ENCODE results near the gene PLXNA1. TPM values are rescaled to one million over a fixed set of nuclear protein-coding genes. Genes with fewer than 3 reads are reported as not detected.

Gene PLXNA1
- polyA plus RNA-seq, 4 donors: 1.4 to 17.1 (median 6.3) TPM

DNA sequence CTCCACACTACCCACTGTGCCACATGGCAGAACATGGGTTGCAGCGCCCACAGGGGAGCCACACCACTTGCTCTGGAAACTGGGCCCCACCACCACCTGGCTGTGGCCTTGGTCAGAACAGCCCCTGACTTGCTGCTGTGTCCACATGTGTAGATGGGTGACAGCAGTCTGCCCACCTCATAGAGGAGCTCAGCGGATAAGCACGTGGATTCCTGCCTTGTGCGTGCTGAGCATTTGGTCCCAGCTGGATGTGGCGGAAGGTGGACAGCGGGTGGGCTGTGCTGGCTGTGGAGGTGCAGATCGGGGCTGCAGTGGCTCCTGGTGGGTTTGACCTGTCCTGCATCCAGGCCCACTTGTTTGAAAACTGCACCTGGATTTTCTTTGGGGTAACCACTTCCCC lies 6.0 kb upstream of the PLXNA1 start:
- H3K9me3 ChIP-seq (ENCODE audit: control insufficient read depth in 2 of 2, insufficient read depth in 1 of 2, low read depth in 1 of 2, low read length in 1 of 2): peaks cover 0 to 3% of the 10 kb centered on the region in 2 donors
- H3K27me3 ChIP-seq (ENCODE audit: control insufficient read depth in 3 of 3, insufficient read depth in 3 of 3, low read length in 3 of 3): peaks cover 0 to 24% (median 0%) of the 10 kb centered on the region in 3 donors
- no peak overlapping the region for H3K27ac ChIP-seq (ENCODE audit: low read depth in 1 of 3, low read length in 2 of 3)
- H3K4me1 ChIP-seq (ENCODE audit: control insufficient read depth in 3 of 3, insufficient read depth in 2 of 3, low read depth in 1 of 3, low read length in 2 of 3): peaks cover 0 to under 1% (median 0%) of the 10 kb centered on the region in 3 donors
- no peaks in the 10 kb centered on the region for H3K36me3 ChIP-seq (ENCODE audit: control insufficient read depth in 3 of 3, insufficient read depth in 2 of 3, low read depth in 1 of 3, low read length in 3 of 3)
- no peak for DNase-seq
- no peak for FAIRE-seq
- H3K4me3 ChIP-seq (ENCODE audit: low read depth in 1 of 3, low read length in 3 of 3): no peak overlapping the region
- WGBS, 3 donors: 90 to 94% (median 90%) methylated on average over 7 of the region's 7 CpGs

DNA sequence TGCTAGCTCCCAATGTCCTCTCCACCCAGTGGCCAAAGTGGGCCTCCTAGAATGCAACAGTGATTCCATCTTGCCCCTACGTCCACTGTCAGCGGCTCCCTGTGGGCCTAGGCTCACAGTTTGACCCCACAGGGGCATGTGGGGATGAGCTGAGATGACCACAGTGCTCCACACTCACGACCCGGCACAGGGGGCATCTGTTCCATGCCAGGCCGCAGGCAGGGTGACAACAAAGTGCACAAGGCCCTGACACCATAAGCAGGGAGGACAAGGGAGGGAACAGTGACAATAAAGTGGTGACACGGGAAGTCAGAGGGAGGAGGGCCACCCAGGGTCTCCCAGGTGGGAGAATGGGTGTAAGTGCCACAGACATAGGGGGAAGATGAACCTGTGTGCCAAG lies 5.1 kb upstream of the PLXNA1 start:
- no peak overlapping the region for H3K27ac ChIP-seq (ENCODE audit: low read depth in 1 of 3, low read length in 2 of 3)
- 79 to 89% (median 85%) methylated on average over 6 of the region's 6 CpGs for WGBS, 3 donors
- H3K4me3 ChIP-seq (ENCODE audit: low read depth in 1 of 3, low read length in 3 of 3): no peak overlapping the region
- H3K9me3 ChIP-seq (ENCODE audit: control insufficient read depth in 2 of 2, insufficient read depth in 1 of 2, low read depth in 1 of 2, low read length in 1 of 2): peaks cover 0 to 3% of the 10 kb centered on the region in 2 donors
- H3K4me1 ChIP-seq (ENCODE audit: control insufficient read depth in 3 of 3, insufficient read depth in 2 of 3, low read depth in 1 of 3, low read length in 2 of 3): peaks cover 0 to 5% (median 0%) of the 10 kb centered on the region in 3 donors
- peaks cover 0 to 29% (median 0%) of the 10 kb centered on the region in 3 donors for H3K27me3 ChIP-seq (ENCODE audit: control insufficient read depth in 3 of 3, insufficient read depth in 3 of 3, low read length in 3 of 3)
- no peaks in the 10 kb centered on the region for H3K36me3 ChIP-seq (ENCODE audit: control insufficient read depth in 3 of 3, insufficient read depth in 2 of 3, low read depth in 1 of 3, low read length in 3 of 3)
- DNase-seq: no peak
- FAIRE-seq: no peak

DNA sequence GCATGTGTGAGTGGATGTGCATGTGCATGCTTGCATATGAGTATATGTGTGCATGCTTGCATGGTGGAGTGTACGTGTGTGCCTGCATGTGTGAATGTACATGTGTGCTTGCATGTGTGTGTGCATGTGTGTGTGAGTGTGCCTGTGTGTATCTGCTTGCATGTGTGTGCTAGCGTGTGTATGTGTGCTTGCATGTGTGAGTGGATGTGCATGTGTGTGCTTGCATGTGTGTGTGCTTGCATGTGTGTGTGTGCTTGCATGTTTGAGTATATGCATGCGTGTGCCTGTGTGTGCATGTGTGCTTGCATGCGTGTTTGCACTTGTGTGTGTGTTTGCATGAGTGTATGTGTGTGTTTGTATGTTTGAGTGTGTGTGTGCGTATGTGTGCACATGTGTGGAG lies 4.6 kb upstream of the PLXNA1 start:
- Histone ChIP-seq H3K4me3 (ENCODE audit: low read depth in 1 of 3, low read length in 3 of 3) (no peak overlapping the region), H3K27ac (ENCODE audit: low read depth in 1 of 3, low read length in 2 of 3) (no peak overlapping the region), H3K4me1 (ENCODE audit: control insufficient read depth in 3 of 3, insufficient read depth in 2 of 3, low read depth in 1 of 3, low read length in 2 of 3) (peaks cover 0 to 5% (median 0%) of the 10 kb centered on the region in 3 donors), H3K9me3 (ENCODE audit: control insufficient read depth in 2 of 2, insufficient read depth in 1 of 2, low read depth in 1 of 2, low read length in 1 of 2) (peaks cover 0 to 3% of the 10 kb centered on the region in 2 donors), H3K27me3 (ENCODE audit: control insufficient read depth in 3 of 3, insufficient read depth in 3 of 3, low read length in 3 of 3) (peaks cover 0 to 29% (median 0%) of the 10 kb centered on the region in 3 donors), H3K36me3 (ENCODE audit: control insufficient read depth in 3 of 3, insufficient read depth in 2 of 3, low read depth in 1 of 3, low read length in 3 of 3) (no peaks in the 10 kb centered on the region)
- FAIRE-seq (no peak), DNase-seq (no peak)
- WGBS, 3 donors: 93 to 96% (median 95%) methylated on average over 5 of the region's 5 CpGs

DNA sequence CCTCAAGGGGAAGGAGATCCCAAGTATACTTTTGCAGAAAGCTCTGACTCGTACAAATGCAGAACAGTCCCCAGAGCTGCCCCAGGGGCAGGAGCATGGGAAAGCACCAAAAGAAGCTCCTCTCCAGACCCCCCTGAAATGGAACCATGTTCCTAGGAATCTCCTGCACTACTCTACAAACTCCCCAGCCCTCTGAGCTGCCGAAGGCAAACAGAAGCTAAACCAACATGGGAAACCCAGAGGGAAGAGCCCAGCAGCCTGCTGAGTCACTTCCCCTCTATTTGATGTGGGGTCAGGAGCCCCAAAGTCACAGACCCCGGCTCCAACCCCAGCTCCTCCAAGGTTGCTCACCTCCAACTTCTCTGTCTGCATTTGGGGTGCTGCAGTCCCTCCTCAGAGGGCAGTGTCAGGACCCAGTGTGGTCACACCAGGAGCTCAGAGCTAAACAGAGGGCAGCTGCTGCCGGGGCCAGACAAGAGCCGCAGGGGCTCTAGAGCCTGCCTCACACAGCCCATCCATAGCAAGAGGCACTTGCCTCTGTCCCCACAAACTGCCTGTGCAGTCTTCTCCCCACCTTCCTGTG lies 3.8 kb upstream of the PLXNA1 start:
- FAIRE-seq (no peak), DNase-seq (no peak)
- Histone ChIP-seq H3K9me3 (ENCODE audit: control insufficient read depth in 2 of 2, insufficient read depth in 1 of 2, low read depth in 1 of 2, low read length in 1 of 2) (no peaks in the 10 kb centered on the region), H3K27ac (ENCODE audit: low read depth in 1 of 3, low read length in 2 of 3) (no peak overlapping the region), H3K27me3 (ENCODE audit: control insufficient read depth in 3 of 3, insufficient read depth in 3 of 3, low read length in 3 of 3) (peaks cover 0 to 29% (median 0%) of the 10 kb centered on the region in 3 donors), H3K4me1 (ENCODE audit: control insufficient read depth in 3 of 3, insufficient read depth in 2 of 3, low read depth in 1 of 3, low read length in 2 of 3) (peaks cover 0 to 8% (median 0%) of the 10 kb centered on the region in 3 donors), H3K4me3 (ENCODE audit: low read depth in 1 of 3, low read length in 3 of 3) (no peak overlapping the region), H3K36me3 (ENCODE audit: control insufficient read depth in 3 of 3, insufficient read depth in 2 of 3, low read depth in 1 of 3, low read length in 3 of 3) (no peaks in the 10 kb centered on the region)
- WGBS, 3 donors: 46 to 52% (median 49%) methylated on average over 5 of the region's 5 CpGs

DNA sequence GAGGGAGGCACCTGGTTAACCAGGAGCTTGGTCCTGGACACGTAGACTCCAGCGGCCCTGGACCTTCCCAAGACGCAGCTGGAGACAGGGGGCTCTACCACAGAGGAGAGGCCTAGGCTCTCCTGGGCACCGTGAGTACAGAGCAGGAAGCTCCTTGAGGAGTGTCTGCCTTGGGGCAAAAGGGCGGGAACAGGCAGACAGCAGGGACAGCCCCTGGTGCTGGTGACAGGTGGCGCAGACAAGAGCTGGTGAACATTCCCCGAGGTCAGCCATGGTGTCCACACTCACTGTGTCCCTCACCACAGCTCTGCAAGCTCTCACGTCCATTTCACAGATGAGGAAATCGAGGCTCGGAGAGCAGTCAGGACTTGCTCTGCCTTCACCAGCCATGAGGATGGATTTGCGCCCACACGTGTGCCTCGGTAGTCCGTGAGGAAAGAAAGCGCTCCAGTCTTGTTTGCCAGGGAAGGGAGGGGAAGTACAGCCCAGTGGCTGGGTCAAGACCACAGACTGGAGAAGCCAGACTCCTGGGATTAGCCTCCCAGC lies 2.6 kb upstream of the PLXNA1 start:
- FAIRE-seq: no peak

DNA sequence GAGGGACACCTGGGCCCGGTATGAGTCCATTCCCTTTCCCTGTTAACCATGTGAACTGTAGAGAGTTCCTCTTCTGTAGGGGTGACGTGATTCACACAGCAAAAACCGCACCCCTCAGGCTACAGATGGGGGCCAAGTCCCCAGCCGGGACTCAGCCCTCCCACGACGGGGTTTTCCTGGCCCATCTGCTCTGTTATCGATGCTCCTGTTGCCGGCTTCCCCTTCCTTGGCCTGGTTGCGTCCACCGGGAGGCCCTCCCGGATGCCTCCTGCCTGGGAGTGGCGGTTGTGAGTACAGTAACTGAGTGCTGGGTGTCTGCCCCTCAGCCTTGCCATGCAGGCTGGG lies 817 bp upstream of the PLXNA1 start:
- WGBS, 3 donors: 1 to 4% (median 4%) methylated on average over 11 to 12 of the region's 12 CpGs
- Histone ChIP-seq H3K36me3 (ENCODE audit: control insufficient read depth in 3 of 3, insufficient read depth in 2 of 3, low read depth in 1 of 3, low read length in 3 of 3) (no peaks in the 10 kb centered on the region), H3K27ac (ENCODE audit: low read depth in 1 of 3, low read length in 2 of 3) (peak overlapping the region in 1 of 3 donors; percentile 87), H3K27me3 (ENCODE audit: control insufficient read depth in 3 of 3, insufficient read depth in 3 of 3, low read length in 3 of 3) (peaks cover 0 to 29% (median 0%) of the 10 kb centered on the region in 3 donors), H3K4me1 (ENCODE audit: control insufficient read depth in 3 of 3, insufficient read depth in 2 of 3, low read depth in 1 of 3, low read length in 2 of 3) (peaks cover 0 to 21% (median 0%) of the 10 kb centered on the region in 3 donors), H3K4me3 (ENCODE audit: low read depth in 1 of 3, low read length in 3 of 3) (peak overlapping the region in 2 of 3 donors; percentile 45 to 70), H3K9me3 (ENCODE audit: control insufficient read depth in 2 of 2, insufficient read depth in 1 of 2, low read depth in 1 of 2, low read length in 1 of 2) (no peaks in the 10 kb centered on the region)
- DNase-seq: no peak
- FAIRE-seq: no peak

More for the DNA sequence above, 2.6 kb upstream of the PLXNA1 start:
- Histone ChIP-seq H3K27me3 (ENCODE audit: control insufficient read depth in 3 of 3, insufficient read depth in 3 of 3, low read length in 3 of 3) (peaks cover 0 to 29% (median 0%) of the 10 kb centered on the region in 3 donors), H3K9me3 (ENCODE audit: control insufficient read depth in 2 of 2, insufficient read depth in 1 of 2, low read depth in 1 of 2, low read length in 1 of 2) (no peaks in the 10 kb centered on the region), H3K36me3 (ENCODE audit: control insufficient read depth in 3 of 3, insufficient read depth in 2 of 3, low read depth in 1 of 3, low read length in 3 of 3) (no peaks in the 10 kb centered on the region), H3K4me3 (ENCODE audit: low read depth in 1 of 3, low read length in 3 of 3) (no peak overlapping the region), H3K27ac (ENCODE audit: low read depth in 1 of 3, low read length in 2 of 3) (no peak overlapping the region), H3K4me1 (ENCODE audit: control insufficient read depth in 3 of 3, insufficient read depth in 2 of 3, low read depth in 1 of 3, low read length in 2 of 3) (peaks cover 0 to 12% (median 0%) of the 10 kb centered on the region in 3 donors)
- WGBS, 3 donors: 58 to 81% (median 74%) methylated on average over 15 of the region's 15 CpGs
- peak in 1 of 2 donors; percentile 11 for DNase-seq

DNA sequence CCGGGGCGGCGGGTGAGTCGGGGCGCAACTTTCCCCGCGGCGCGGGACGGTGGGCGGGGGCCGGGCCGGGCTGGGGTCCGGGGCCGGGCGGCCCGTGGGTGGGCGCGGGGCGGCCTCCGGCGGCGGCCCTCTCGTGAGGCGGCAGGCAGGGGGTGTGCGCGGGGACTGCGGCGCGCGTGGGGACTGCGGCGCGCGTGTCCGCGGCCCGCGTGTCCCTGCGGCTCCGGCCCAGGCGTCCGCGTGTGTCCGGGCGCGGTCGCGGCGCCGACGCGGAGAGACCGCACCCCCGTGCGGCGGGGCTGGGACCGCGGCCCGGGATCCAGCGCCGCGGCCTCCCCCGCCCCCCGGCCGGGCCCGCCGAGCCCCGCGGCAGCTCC lies 349 bp downstream of the PLXNA1 start:
- peaks cover 0 to 2% (median 0%) of the 10 kb centered on the region in 3 donors for H3K36me3 ChIP-seq (ENCODE audit: control insufficient read depth in 3 of 3, insufficient read depth in 2 of 3, low read depth in 1 of 3, low read length in 3 of 3)
- peaks cover 0 to 21% (median 0%) of the 10 kb centered on the region in 3 donors for H3K4me1 ChIP-seq (ENCODE audit: control insufficient read depth in 3 of 3, insufficient read depth in 2 of 3, low read depth in 1 of 3, low read length in 2 of 3)
- no peak overlapping the region for H3K27ac ChIP-seq (ENCODE audit: low read depth in 1 of 3, low read length in 2 of 3)
- peak overlapping the region in 2 of 3 donors; percentile 55 to 70 for H3K4me3 ChIP-seq (ENCODE audit: low read depth in 1 of 3, low read length in 3 of 3)
- H3K27me3 ChIP-seq (ENCODE audit: control insufficient read depth in 3 of 3, insufficient read depth in 3 of 3, low read length in 3 of 3): peaks cover 0 to 26% (median 0%) of the 10 kb centered on the region in 3 donors
- FAIRE-seq (no peak), DNase-seq (no peak)
- 0 to 1% (median 1%) methylated on average over 25 to 70 of the region's 70 CpGs for WGBS, 3 donors
- H3K9me3 ChIP-seq (ENCODE audit: control insufficient read depth in 2 of 2, insufficient read depth in 1 of 2, low read depth in 1 of 2, low read length in 1 of 2): no peaks in the 10 kb centered on the region

DNA sequence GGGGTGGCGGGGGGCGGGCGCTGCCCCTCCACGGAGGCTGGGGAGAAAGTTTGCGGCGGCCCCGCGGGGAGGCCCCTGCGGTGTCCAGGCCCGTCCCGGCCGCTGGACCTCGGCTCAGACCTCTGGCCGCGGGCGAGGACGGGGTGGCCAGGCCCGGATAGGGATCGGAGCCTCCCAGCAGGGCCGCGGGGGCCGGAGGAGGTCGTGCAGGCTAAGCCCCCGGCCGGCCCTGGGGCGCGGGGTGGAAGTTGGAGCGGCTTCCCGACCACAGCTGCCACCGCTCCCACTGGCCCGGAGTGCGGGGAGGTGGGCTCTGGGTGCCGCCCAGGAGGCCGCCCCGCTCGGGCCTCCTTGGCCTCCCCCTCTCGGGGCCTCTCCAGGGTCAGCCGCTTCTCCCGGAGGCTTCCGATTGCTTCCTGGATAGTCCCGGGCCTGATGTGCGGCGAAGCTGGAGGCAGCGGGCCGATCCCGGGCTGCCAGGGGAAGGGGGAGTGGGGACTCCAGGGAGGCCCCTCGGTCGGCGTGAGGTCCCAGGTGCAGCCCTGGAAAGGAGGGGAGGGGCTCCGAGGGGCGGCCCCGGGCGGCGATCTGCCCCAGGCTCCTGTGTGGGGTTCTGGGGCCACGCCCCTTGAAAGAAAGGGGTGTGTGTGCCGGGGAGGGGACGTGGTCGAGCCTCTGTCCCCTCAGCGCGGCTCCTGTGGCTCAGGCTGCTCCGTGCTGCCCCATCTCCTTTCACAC lies 907 bp downstream of the PLXNA1 start:
- H3K4me3 ChIP-seq (ENCODE audit: low read depth in 1 of 3, low read length in 3 of 3): peak overlapping the region; percentile 55 to 70 (median 66)
- peaks cover 0 to 7% (median 0%) of the 10 kb centered on the region in 3 donors for H3K36me3 ChIP-seq (ENCODE audit: control insufficient read depth in 3 of 3, insufficient read depth in 2 of 3, low read depth in 1 of 3, low read length in 3 of 3)
- no peaks in the 10 kb centered on the region for H3K9me3 ChIP-seq (ENCODE audit: control insufficient read depth in 2 of 2, insufficient read depth in 1 of 2, low read depth in 1 of 2, low read length in 1 of 2)
- H3K27me3 ChIP-seq (ENCODE audit: control insufficient read depth in 3 of 3, insufficient read depth in 3 of 3, low read length in 3 of 3): peaks cover 0 to 26% (median 0%) of the 10 kb centered on the region in 3 donors
- DNase-seq: peak; percentile 31 to 80
- peak overlapping the region in 1 of 3 donors; percentile 3 for H3K27ac ChIP-seq (ENCODE audit: low read depth in 1 of 3, low read length in 2 of 3)
- WGBS, 3 donors: 0 to 1% (median 0%) methylated on average over 36 to 61 of the region's 61 CpGs
- no peak for FAIRE-seq
- peaks cover 0 to 21% (median 0%) of the 10 kb centered on the region in 3 donors for H3K4me1 ChIP-seq (ENCODE audit: control insufficient read depth in 3 of 3, insufficient read depth in 2 of 3, low read depth in 1 of 3, low read length in 2 of 3)
